GM10266 (cell line): ENCODE results near the gene BEST2.
A peak's percentile ranks its signal among the peaks of the same experiment; 100 is the strongest.

Experiments
- DNase-seq: peaks from one replicate; pipeline ENCODE4 v3.0.0; 2012; ENCODE audit errors: extremely low spot score
- TF ChIP-seq, protein P1 (sequence below): IDR thresholded peaks from 2 replicates; pipeline ENCODE4 v1.5.1; 2012; ENCODE audit warnings: mild to moderate bottlenecking, low read depth; ENCODE audit not compliant: control insufficient read depth, insufficient read depth; ENCODE audit errors: missing control alignments

Gene BEST2

DNA sequence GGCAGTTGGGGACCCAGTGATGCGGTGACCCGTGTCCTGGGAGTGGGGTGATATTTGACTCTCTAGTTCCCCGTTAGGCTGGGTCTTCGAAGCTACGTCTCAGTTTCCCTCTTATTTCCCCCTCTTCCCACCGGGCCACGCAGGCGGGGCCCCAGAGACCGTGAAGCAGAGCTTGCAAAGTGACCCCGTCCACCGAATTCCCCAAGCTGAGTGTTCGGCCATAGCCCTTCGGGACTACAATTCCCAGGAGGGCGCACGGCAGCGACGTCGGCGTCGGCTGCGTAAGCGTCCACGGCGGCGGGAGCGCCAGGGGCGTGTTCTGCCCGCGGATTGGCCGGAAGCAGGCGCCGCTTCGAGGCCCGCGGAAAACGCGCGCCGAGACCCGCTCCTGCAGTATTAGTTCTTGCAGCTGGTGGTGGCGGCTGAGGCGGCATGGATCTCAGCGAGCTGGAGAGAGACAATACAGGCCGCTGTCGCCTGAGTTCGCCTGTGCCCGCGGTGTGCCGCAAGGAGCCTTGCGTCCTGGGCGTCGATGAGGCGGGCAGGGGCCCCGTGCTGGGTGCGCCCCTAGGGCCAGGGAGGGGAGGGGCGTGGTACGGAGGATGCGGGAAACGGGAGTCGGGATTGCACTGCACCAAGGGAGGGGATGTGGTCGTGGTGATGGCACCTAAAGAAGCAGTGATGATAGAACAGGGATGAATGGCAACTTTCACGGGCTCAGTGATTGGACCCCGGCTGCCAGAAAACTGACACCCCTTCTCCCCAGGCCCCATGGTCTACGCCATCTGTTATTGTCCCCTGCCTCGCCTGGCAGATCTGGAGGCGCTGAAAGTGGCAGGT is 54.9 kb downstream of the BEST2 start, which contains the start of gene RNASEH2A:
TSS of gene RNASEH2A (plus strand) at position 343 of the 840 bp plus-strand sequence. CDS start at position 433, 90 bp downstream.
- TF ChIP-seq, protein P1, sequence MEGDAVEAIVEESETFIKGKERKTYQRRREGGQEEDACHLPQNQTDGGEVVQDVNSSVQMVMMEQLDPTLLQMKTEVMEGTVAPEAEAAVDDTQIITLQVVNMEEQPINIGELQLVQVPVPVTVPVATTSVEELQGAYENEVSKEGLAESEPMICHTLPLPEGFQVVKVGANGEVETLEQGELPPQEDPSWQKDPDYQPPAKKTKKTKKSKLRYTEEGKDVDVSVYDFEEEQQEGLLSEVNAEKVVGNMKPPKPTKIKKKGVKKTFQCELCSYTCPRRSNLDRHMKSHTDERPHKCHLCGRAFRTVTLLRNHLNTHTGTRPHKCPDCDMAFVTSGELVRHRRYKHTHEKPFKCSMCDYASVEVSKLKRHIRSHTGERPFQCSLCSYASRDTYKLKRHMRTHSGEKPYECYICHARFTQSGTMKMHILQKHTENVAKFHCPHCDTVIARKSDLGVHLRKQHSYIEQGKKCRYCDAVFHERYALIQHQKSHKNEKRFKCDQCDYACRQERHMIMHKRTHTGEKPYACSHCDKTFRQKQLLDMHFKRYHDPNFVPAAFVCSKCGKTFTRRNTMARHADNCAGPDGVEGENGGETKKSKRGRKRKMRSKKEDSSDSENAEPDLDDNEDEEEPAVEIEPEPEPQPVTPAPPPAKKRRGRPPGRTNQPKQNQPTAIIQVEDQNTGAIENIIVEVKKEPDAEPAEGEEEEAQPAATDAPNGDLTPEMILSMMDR: no peak
- DNase-seq: peak; percentile 97
